Measurements from ENCODE around the gene NCOA1.
"Not testable (repeated sequence)": the region's sequence is repeated elsewhere in the genome, so short reads cannot be mapped to it uniquely, and the experiment has no call there.

The NCOA1 gene

GRCh38 chr2:24542269-24542872 is 51.3 kb downstream of the NCOA1 start:
- DNase-seq: no peak

DNA sequence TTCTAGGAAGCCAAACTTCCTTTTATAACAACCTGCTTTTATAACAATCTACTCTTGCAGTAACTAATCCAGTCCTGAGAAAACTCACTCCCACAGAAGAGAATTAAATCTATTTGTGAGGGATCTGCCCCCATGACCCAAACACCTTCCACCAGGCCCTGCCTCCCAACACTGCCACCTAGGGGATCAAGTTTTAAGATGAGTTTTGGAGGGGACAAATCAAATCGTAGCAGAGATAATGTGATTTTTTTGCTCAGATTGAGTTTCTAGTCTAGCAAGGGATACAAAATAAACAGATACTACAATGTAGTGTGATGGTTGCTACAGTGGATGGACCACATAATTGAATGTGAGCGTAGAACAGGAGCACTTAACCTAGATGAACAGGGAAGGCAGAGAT is 52.2 kb downstream of the NCOA1 start:
- DNase-seq: no peak

DNA sequence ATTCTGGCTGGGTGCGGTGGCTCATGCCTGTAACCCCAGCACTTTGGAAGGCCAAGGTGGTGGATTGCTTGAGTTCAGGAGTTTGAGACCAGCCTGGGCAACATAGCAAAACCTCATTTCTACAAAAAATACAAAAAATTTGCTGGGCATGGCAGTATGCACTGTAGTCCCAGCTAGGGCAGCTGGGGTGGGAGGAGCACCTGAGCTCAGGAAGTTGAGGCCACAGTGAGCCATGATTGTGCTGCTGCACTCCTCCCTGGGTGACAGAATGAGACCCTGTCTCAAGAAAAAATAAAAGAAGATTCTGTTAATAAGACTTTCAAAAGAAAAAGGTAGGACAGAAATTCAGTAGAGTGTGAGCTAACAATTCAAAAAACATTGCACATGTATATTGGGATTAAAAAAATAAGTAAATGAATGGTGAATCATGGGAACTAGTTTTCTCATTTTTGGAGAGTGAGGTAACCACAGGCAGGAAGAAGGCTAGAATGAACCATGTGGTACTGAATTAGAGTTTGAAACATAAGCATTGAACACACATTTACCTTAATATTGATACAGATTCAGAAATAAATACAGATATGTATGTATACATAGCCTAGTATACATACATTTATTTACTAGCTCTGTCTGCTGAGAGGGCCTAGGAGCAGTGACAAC is 53.5 kb downstream of the NCOA1 start:
- no peak for DNase-seq

DNA sequence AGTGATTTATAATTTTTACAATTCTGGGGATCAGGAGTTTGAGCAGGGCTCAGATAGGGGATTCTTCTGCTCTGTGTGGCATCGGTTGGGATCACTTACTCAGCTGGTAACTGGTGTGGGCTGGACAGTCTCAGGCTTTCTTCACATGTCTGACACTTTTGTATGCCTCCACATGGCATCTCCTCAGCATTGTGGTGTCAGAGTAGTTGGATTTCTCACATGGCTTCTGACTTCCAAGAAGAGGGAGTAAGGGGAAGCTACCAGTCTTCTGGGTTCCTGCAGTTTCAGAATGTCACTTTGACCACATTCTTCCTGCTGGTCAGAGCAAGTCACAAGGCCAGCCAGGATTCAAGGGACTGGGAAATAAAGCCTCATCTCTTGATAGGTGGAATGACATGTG is 55.6 kb downstream of the NCOA1 start:
- no peak for DNase-seq

DNA sequence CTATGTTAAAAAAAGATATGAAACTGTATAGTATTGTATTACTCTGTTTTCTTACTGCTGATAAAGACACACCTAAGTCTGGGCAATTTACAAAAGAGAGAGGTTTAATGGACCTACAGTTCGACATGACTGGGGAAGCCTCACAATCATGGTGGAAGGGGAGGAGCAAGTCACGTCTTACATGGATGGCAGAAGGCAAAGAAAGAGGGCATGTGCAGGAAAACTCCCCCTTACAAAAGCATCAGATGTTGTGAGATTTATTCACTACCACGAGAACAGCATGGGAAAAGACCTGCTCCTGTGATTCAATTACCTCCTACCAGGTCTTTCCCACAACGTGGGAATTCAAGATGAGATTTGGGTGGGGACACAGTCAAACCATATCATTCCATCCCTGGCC is 57.0 kb downstream of the NCOA1 start:
- no peak for DNase-seq

- DNase-seq: not testable (repeated sequence)
Measured at GRCh38 chr2:24550301-24550700, 59.2 kb downstream of the NCOA1 start.

- no peak for DNase-seq
Measured at GRCh38 chr2:24551016-24551415, 60.0 kb downstream of the NCOA1 start.

GRCh38 chr2:24552836-24553235 is 61.8 kb downstream of the NCOA1 start:
- no peak for DNase-seq

DNA sequence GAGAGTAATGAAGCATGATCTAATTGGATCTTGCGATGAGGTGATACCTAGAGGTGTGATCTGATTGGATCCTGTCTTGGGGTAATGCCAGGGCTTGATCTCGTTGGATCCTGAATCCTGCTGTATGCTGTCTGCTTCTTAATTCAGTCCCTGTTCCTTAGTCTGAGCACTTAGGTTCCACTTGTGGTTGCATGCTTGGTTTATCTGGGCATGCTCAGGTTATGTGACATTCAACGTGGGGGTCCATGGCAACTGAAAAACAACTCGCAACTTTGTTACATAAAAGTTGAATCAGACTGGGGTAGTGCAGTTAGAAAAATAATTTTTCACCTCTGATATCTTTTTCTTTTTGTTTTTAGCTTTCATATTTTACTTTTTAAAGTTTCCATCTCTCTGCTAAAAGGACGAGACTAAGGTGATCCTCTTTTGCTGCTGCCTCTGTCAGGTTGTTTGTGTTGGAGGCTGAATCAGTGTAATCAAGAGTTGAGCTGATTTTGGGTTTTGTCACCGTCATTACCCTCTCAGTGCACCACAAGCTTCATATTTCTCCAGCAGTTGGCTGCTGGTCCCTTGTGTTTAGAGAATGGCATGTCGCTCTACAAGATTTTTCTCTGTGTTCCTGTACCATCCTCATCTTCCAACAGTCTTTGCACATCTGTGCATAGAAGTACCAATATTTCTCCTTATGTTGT is 67.9 kb downstream of the NCOA1 start:
- DNase-seq: no peak

- peak; percentile 25 for DNase-seq
Measured at GRCh38 chr2:24559473-24560113, 68.5 kb downstream of the NCOA1 start.

DNA sequence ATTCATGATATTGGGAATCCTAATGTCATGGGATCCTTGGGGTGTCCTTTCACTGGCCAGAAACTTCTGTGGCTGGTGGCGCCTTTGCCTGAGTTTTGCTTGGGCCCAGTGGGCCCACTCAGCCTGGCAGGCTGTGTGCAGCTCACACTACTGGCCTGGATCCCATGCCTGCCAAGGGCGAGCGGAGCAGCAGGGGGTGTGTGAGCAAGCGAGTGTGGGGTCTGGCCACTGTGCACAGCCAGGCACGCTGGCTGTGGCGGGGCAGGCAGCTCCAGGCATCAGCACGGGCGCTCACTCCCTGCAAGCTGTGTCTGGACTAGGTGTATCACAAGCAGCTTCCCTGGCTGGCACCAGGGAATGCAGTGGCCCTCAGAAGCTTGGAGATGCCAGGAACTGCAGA is 74.5 kb downstream of the NCOA1 start:
- no peak for DNase-seq

GRCh38 chr2:24566209-24566608 is 75.2 kb downstream of the NCOA1 start:
- no peak for DNase-seq

DNA sequence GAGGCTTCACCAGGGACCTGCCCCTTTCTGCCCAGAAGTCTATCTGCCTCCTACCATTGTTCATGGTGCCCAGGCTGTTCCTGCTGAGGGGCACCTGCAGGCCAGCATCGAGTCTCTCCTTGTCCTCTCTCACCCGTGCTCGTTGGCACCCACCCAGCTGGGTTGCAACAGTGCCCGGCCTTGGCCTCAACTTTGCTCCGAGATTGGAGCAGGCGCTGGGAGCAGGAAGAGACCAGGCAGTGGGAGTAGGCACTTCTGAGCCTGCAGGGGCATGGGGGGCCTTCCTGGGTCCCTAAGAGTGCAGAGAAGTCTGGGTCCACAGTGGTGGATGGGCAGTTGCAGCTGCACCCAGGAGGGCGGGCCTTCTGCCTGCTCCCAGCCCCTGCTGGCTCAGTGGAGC is 75.6 kb downstream of the NCOA1 start:
- no peak for DNase-seq

DNA sequence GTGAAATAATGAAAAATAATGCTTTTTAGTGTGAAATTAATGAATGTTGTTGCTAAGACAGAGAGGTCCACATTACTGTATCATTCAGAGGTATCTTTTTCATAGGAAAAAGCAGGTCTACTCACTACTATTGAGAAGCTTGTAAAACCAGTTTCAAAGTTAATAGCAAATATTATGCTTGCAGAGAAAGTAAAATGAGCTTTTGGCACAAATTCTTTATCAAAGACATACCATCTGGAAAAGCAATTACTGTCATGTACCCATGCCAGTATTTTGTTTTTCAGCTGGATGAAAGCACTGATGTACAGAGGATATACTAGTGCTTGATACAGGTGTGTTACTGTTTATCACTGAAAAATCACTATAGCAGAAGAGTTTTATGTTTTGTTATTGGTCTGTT is 77.5 kb downstream of the NCOA1 start:
- no peak for DNase-seq

GRCh38 chr2:24569565-24569964 is 78.5 kb downstream of the NCOA1 start:
- not testable (repeated sequence) for DNase-seq

DNA sequence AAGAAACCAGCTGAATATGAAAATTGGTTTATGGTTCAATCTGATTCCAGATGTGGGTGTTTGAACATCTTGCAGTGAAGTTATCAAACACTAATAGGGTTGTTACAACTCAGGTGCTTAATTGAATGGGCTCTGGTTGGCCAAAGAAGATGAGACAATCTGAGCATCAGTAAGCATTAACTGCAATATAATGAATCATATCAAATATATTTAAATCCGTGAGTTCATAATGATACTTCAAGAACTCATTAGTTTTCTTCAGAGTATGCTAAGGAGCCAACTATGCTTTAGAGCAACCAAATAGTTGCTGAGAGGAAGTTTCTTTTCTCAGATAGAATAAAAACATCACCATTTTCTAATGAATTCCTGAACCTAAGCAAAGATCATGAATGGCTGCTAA is 79.2 kb downstream of the NCOA1 start:
- DNase-seq: no peak

GRCh38 chr2:24571828-24572442 is 80.9 kb downstream of the NCOA1 start:
- DNase-seq: no peak

- DNase-seq: no peak
Measured at GRCh38 chr2:24576146-24576545, 85.1 kb downstream of the NCOA1 start.

DNA sequence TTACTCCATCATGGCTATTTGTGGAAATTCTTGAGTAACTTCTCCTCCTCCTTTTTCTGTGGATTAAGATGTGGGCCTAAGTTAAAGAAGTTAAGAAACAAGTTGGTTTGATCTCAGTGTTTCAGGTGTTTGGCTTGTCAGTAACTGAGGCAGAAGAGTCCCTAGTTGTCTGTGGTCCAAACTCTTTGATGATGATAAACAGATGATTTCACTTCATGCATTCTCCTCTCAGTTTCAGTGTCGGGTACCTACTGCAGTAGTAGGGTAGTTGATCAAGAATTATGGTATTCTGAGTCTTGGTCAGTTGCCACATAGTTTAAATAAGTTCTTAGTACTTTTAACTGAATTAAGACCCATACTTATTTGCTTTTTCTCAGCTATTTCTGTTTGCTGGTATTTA is 85.6 kb downstream of the NCOA1 start:
- no peak for DNase-seq

GRCh38 chr2:24577481-24577880 is 86.4 kb downstream of the NCOA1 start:
- DNase-seq: no peak

- no peak for DNase-seq
Measured at GRCh38 chr2:24579053-24579803, 88.2 kb downstream of the NCOA1 start.

DNA sequence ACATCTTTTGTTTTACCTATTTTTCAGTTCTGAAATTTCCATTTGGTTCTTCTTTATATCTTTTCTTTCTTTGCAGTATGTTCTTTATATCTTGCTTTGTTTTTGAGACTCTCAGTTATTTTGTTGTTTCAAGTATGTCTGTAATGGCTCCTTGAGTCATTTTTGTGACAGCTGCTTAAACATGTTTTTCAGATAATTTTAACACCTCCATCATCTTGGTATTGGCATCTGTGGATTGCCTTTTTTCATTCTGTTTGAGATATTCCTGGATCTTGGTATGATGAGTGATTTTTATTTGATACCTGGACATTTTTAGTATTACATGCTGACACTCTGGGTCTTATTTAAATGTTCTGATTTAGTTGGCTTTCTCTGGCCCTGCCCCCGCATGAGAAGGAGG is 89.5 kb downstream of the NCOA1 start:
- DNase-seq: no peak

- DNase-seq: not testable (repeated sequence)
Measured at GRCh38 chr2:24581971-24582370, 90.9 kb downstream of the NCOA1 start.

Data from NCI-H1436 (cell line).